ENCODE measurements around the gene RUNX3. TPM values are rescaled to one million over a fixed set of nuclear protein-coding genes. Genes with fewer than 3 reads are reported as not detected.

Gene RUNX3
- total and polyA plus RNA-seq, 9 donors = 0.23 to 1.9 (median 0.83) TPM

DNA sequence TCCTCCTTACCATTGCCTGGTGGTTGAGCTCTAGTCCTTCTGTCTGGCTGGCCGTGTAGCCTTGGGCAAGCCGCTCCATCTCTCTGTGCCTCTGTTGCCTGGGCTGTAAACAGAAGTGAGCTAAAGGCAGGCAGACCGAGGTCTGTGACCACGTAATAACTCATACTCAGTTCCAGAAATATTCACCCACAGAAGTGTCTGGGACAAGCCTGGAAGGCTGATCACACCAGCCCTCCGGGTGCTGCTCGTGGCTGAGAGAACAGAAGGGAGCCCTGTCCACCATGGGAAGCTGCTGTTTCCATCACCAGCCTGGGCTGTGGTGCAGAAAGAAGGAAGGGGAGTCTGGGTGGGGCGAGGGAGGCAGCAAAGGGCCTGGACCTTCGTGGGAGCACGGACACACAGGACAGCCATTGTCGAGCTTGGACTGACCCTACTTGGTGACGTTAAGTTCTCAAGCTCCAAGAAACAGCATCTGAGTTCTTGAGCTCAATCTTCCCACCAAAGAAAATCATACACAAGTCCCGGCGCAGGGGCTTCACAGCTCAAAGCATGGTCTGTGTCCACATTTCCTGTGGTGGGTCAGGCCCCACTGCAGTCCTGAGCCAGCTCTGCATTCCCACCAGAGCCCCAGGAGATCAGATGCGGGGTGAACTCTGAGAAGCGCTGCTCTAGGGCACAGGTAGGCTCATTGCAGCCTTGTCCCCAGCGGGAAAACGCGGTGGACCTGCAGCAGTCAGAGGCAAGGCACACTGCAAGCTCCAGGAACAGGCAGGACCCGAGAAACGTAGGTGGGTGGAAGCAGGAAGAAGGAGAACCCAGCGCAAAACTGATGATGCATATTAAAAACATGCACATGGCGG, 61.8 kb downstream of the RUNX3 start:
- H3K27me3 ChIP-seq = no peaks in the 10 kb centered on the region
- H3K9me3 ChIP-seq = no peaks in the 10 kb centered on the region
- no peak overlapping the region for H3K27ac ChIP-seq
- 79 to 84% (median 79%) methylated on average over 22 of the region's 22 CpGs for WGBS, 3 donors
- TF ChIP-seq POLR2A (IDR thresholded peaks at IDR 0.05) (no peak), EP300 (IDR thresholded peaks at IDR 0.05) (no peak)
- TF ChIP-seq, protein P1, sequence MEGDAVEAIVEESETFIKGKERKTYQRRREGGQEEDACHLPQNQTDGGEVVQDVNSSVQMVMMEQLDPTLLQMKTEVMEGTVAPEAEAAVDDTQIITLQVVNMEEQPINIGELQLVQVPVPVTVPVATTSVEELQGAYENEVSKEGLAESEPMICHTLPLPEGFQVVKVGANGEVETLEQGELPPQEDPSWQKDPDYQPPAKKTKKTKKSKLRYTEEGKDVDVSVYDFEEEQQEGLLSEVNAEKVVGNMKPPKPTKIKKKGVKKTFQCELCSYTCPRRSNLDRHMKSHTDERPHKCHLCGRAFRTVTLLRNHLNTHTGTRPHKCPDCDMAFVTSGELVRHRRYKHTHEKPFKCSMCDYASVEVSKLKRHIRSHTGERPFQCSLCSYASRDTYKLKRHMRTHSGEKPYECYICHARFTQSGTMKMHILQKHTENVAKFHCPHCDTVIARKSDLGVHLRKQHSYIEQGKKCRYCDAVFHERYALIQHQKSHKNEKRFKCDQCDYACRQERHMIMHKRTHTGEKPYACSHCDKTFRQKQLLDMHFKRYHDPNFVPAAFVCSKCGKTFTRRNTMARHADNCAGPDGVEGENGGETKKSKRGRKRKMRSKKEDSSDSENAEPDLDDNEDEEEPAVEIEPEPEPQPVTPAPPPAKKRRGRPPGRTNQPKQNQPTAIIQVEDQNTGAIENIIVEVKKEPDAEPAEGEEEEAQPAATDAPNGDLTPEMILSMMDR (IDR thresholded peaks at IDR 0.05) = no peak
- no peaks in the 10 kb centered on the region for H3K36me3 ChIP-seq
- intact Hi-C loops (cut with DNase I) = no loop called here
- DNase-seq = no peak
- no peaks in the 10 kb centered on the region for H3K4me1 ChIP-seq (ENCODE audit: insufficient read depth)
- H3K4me3 ChIP-seq = no peak overlapping the region

DNA sequence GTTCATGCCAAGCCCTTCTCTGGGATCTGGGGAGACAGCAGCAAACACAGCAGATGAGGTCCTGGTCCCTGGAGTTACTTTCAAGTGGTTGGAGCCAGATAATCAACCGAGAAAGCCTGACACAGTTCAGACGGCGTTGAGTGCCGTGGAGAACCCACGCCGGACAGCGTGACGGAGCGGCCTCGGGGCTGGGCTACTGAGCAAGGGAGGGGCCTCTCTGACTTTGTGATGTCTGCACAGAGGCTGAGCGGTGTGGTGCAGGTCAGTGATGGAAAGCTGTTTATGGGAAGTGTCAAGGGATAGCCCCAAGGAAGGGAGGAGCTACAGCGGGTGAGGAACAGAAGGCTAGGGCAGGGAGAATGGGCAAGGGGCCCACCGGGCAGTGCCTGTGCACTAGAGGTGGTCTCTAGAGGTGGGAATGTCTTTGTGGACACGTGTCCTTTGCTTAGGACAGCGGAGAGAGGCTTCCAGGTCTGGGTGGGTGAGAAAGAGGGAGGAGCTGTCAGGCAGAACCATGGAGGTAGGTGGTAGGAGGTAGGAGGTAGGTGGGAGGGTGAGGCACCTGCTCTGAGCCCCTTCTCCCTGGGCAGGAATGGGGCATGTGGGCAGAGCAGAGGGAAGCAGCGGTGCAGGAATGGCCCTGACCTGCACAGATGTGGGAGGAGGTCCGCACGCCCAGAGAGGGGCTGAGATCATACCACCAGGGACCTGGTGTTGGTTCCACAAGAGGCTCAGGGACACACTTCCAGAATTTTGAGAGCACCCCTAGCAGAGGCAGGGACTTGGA, 62.8 kb downstream of the RUNX3 start:
- DNase-seq = no peak
- Histone ChIP-seq H3K9me3 (no peaks in the 10 kb centered on the region), H3K27me3 (no peaks in the 10 kb centered on the region), H3K4me3 (no peak overlapping the region), H3K36me3 (no peaks in the 10 kb centered on the region), H3K27ac (no peak overlapping the region), H3K4me1 (ENCODE audit: insufficient read depth) (no peaks in the 10 kb centered on the region)
- no peak for TF ChIP-seq EP300 (IDR thresholded peaks at IDR 0.05)
- TF ChIP-seq, protein P1 (IDR thresholded peaks at IDR 0.05) = no peak
- TF ChIP-seq POLR2A (IDR thresholded peaks at IDR 0.05) = no peak
- 41 to 45% (median 42%) methylated on average over 18 of the region's 18 CpGs for WGBS, 3 donors
- intact Hi-C loops (cut with DNase I) = no loop called here

DNA sequence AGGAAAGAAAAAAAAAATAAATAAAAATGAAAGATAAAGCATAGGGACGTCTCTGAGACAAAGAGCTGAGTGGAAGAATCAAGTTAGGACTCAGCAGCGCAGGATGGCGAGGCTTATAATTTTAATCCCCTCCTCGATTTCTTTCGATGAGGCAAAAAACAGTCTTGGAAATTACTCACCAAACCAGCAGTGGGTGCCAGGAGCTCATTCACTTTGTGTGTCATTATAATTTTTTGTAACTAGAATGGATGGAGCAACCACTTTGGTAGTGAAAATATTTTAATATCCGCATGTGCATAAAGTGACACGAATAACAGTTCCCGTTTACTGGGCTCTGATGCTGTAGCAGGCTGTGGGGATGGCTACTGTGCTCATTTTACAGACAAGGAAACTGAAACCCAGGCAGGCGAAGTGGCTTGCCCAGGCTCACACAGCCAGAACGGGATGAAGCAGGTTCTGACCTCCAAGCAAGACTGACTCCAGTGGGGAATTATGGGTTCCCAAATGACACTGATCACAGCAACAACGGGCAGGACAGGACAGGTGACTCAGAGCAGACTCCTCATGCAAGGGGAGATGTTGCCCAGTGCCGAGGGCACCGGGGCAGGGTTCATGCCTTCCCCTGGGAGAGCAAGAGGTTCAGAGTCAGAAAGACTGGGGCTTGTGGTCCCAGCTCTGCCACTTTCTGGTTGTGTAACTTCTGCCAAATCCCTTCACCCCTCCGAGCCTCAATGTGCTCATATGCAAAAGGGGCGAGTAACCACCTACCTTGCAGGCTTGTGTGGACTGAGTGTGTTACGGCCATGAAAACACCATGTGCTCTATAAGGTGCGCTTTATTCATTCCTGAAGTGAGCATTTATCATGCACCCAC, 63.6 kb downstream of the RUNX3 start:
- Histone ChIP-seq H3K36me3 (no peaks in the 10 kb centered on the region), H3K4me3 (no peak overlapping the region), H3K27ac (no peak overlapping the region), H3K27me3 (no peaks in the 10 kb centered on the region), H3K9me3 (no peaks in the 10 kb centered on the region), H3K4me1 (ENCODE audit: insufficient read depth) (no peaks in the 10 kb centered on the region)
- intact Hi-C loops (cut with DNase I) = no loop called here
- WGBS, 3 donors = 71 to 76% (median 76%) methylated on average over 17 of the region's 17 CpGs
- no peak for DNase-seq
- TF ChIP-seq POLR2A (IDR thresholded peaks at IDR 0.05) (no peak), EP300 (IDR thresholded peaks at IDR 0.05) (no peak)
- TF ChIP-seq, protein P1 (IDR thresholded peaks at IDR 0.05) = no peak

DNA sequence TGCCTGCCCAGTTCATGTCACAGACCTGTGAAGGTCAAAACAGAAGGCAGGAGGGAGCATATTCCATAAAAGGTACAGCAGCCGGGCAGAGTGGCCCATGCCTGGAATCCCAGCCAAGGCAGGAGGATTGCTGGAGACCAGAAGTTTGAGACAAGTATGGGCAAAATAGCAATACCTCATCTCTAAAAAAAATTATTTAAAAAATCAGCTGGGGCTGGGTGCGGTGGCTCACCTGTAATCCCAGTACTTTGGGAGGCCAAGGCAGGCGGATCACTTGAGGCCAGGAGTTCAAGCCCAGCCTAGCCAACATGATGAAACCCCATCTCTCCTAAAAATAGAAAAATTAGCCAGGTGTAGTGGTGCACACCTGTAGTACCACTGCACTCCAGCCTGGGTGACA, 64.5 kb downstream of the RUNX3 start:
- Histone ChIP-seq H3K36me3 (no peaks in the 10 kb centered on the region), H3K9me3 (no peaks in the 10 kb centered on the region), H3K27me3 (no peaks in the 10 kb centered on the region), H3K27ac (no peak overlapping the region), H3K4me3 (no peak overlapping the region), H3K4me1 (ENCODE audit: insufficient read depth) (no peaks in the 10 kb centered on the region)
- intact Hi-C loops (cut with DNase I) = no loop called here
- WGBS, 3 donors = 81 to 86% (median 84%) methylated on average over 3 of the region's 3 CpGs
- no peak for DNase-seq
- no peak for TF ChIP-seq EP300 (IDR thresholded peaks at IDR 0.05)
- TF ChIP-seq, protein P1 (IDR thresholded peaks at IDR 0.05) = no peak
- no peak for TF ChIP-seq POLR2A (IDR thresholded peaks at IDR 0.05)
